Keratinocyte (primary cell): Measurements from ENCODE around the gene AUH. TPM values are rescaled to one million over a fixed set of nuclear protein-coding genes. Genes with fewer than 3 reads are reported as not detected.
"Not testable (repeated sequence)": the region's sequence is repeated elsewhere in the genome, so short reads cannot be mapped to it uniquely, and the experiment has no call there.

Experiments
- DNase-seq: peaks from one replicate; pipeline ENCODE4 v3.0.0-alpha.2; 2011; ENCODE audit warnings: low read depth, missing footprints, low spot score
- FAIRE-seq: peaks from 2 replicates; lab custom pipeline; 2011; peaks lifted over from hg19 to GRCh38; lab: Jason Lieb, UNC
- H2AFZ ChIP-seq: 2 replicates; pipeline ENCODE4 v1.6.0; 2012; ENCODE audit warnings: low read length, control low read depth, inconsistent platforms; ENCODE audit not compliant: control insufficient read depth
- H3K27ac ChIP-seq: 2 replicates; pipeline ENCODE4 v1.5.1; 2011; ENCODE audit warnings: low read length; ENCODE audit not compliant: control insufficient read depth, insufficient read depth
- H3K27me3 ChIP-seq: 3 replicates; pipeline ENCODE4 v1.6.0; 2011; ENCODE audit warnings: low read length; ENCODE audit not compliant: control insufficient read depth, insufficient read depth; ENCODE audit errors: extremely low read depth
- H3K36me3 ChIP-seq, 2 experiments: 2 replicates in 1 of 2; 3 replicates in 1 of 2; pipeline ENCODE4 v1.5.1; 2011; ENCODE audit warnings: low read length in 2 of 2, mild to moderate bottlenecking in 1 of 2; ENCODE audit not compliant: control insufficient read depth in 2 of 2, insufficient read depth in 2 of 2; ENCODE audit errors: extremely low read depth in 1 of 2
- H3K4me1 ChIP-seq: 3 replicates; pipeline ENCODE4 v1.5.1; 2011; ENCODE audit warnings: low read length; ENCODE audit not compliant: control insufficient read depth, insufficient read depth; ENCODE audit errors: extremely low read depth
- H3K4me2 ChIP-seq: 3 replicates; pipeline ENCODE4 v1.6.0; 2011; ENCODE audit warnings: low read depth, low read length; ENCODE audit not compliant: control insufficient read depth, insufficient read depth; ENCODE audit errors: extremely low read depth
- H3K4me3 ChIP-seq, 3 experiments: fragments of 200-600 bp in 1 of 3; sonication (generic) in 1 of 3; 2 replicates in 2 of 3; 3 replicates in 1 of 3; pipeline ENCODE4 v1.5.1; 2011 to 2016; ENCODE audit warnings: low read length in 3 of 3, mild to moderate bottlenecking in 3 of 3, control low read depth in 2 of 3, inconsistent platforms in 1 of 3, low read depth in 1 of 3, mixed read lengths in 1 of 3, mixed run types in 1 of 3, moderate library complexity in 1 of 3; ENCODE audit not compliant: control insufficient read depth in 2 of 3, insufficient read depth in 2 of 3; ENCODE audit errors: extremely low read depth in 1 of 3
- H3K79me2 ChIP-seq: 2 replicates; pipeline ENCODE4 v1.6.0; 2012; ENCODE audit warnings: low read length; ENCODE audit not compliant: control insufficient read depth, insufficient read depth
- H3K9ac ChIP-seq: 3 replicates; pipeline ENCODE4 v1.6.0; 2011; ENCODE audit warnings: low read length; ENCODE audit not compliant: control insufficient read depth, insufficient read depth; ENCODE audit errors: extremely low read depth
- H3K9me1 ChIP-seq: 3 replicates; pipeline ENCODE4 v1.6.0; 2011; ENCODE audit warnings: low read length; ENCODE audit not compliant: control insufficient read depth, insufficient read depth; ENCODE audit errors: extremely low read depth
- H3K9me3 ChIP-seq: 2 replicates; pipeline ENCODE4 v1.5.1; 2012; ENCODE audit warnings: low read depth, low read length; ENCODE audit not compliant: control insufficient read depth
- H4K20me1 ChIP-seq: 3 replicates; pipeline ENCODE4 v1.6.0; 2011; ENCODE audit warnings: low read length; ENCODE audit not compliant: control insufficient read depth, insufficient read depth; ENCODE audit errors: extremely low read depth
- EZH2 ChIP-seq: IDR thresholded peaks from one replicate; pipeline ENCODE4 v1.6.1; 2012; ENCODE audit warnings: inconsistent platforms, mild to moderate bottlenecking, low read length, moderate library complexity
- dilution Hi-C: fragments of 300-500 bp; cut with MboI; formaldehyde crosslinking; loops from one replicate; pipeline ENCODE4 v1.7.0; 2020; ENCODE audit warnings: low sequenced_read_pairs; ENCODE audit not compliant: extremely low pct_ligation_motif_present
- polyA plus RNA-seq, 5 experiments: library from polyadenylated mRNA; depleted of rRNA in 3 of 5; stranded (reverse) in 3 of 5; stranded (forward) in 1 of 5; unstranded in 1 of 5; fragments of >200 nt; gene quantifications; 1 replicate in 1 of 5; 2 replicates in 3 of 5; 3 replicates in 1 of 5; pipeline versions ENCODE4 v1.2.1 to v1.2.3, GENCODE V29; 2011 to 2012; ENCODE audit warnings: missing spikeins in 2 of 5, low read depth in 1 of 5, low replicate concordance in 1 of 5
- TF ChIP-seq, protein P1 (sequence below), 3 experiments: IDR thresholded peaks in 1 of 3; conservative IDR thresholded peaks in 1 of 3; optimal IDR thresholded peaks in 1 of 3; 2 replicates in 2 of 3; 3 replicates in 1 of 3; pipeline versions ENCODE3 to v1.5.1; 2011; ENCODE audit warnings: low read length in 3 of 3, mild to moderate bottlenecking in 3 of 3, moderate library complexity in 2 of 3, control low read depth in 1 of 3, inconsistent platforms in 1 of 3; ENCODE audit not compliant: insufficient read depth in 2 of 3; ENCODE audit errors: extremely low read depth in 1 of 3

Gene AUH
- polyA plus RNA-seq, 1 donor (not counting 4 experiments of a cell fraction or from before 2014, with no cell fraction given) = 5.5 TPM

GRCh38 chr9:91199739-91200497 is 161.8 kb downstream of the AUH start:
- no peak for DNase-seq
- no peak overlapping the region for H3K27ac ChIP-seq
- H3K36me3 ChIP-seq = no peaks in the 10 kb centered on the region
- FAIRE-seq = peak; percentile 23
- H3K4me3 ChIP-seq = no peak overlapping the region
- no peaks in the 10 kb centered on the region for H3K9me1 ChIP-seq
- no peaks in the 10 kb centered on the region for H3K79me2 ChIP-seq
- no peak overlapping the region for H2AFZ ChIP-seq
- H4K20me1 ChIP-seq = no peaks in the 10 kb centered on the region
- H3K9ac ChIP-seq = no peak overlapping the region
- peaks cover 21% of the 10 kb centered on the region for H3K4me1 ChIP-seq
- peaks cover 4% of the 10 kb centered on the region for H3K9me3 ChIP-seq
- TF ChIP-seq, protein P1, sequence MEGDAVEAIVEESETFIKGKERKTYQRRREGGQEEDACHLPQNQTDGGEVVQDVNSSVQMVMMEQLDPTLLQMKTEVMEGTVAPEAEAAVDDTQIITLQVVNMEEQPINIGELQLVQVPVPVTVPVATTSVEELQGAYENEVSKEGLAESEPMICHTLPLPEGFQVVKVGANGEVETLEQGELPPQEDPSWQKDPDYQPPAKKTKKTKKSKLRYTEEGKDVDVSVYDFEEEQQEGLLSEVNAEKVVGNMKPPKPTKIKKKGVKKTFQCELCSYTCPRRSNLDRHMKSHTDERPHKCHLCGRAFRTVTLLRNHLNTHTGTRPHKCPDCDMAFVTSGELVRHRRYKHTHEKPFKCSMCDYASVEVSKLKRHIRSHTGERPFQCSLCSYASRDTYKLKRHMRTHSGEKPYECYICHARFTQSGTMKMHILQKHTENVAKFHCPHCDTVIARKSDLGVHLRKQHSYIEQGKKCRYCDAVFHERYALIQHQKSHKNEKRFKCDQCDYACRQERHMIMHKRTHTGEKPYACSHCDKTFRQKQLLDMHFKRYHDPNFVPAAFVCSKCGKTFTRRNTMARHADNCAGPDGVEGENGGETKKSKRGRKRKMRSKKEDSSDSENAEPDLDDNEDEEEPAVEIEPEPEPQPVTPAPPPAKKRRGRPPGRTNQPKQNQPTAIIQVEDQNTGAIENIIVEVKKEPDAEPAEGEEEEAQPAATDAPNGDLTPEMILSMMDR (optimal IDR thresholded peaks at IDR 0.05 in 1 of 3, IDR thresholded peaks at IDR 0.05 in 1 of 3, conservative IDR thresholded peaks at IDR 0.05 in 1 of 3; ENCODE audit: extremely low read depth in 1 of 3, insufficient read depth in 2 of 3, low read length in 3 of 3) = no peak
- TF ChIP-seq EZH2 = no peak
- dilution Hi-C loops = no loop called here
- no peak overlapping the region for H3K4me2 ChIP-seq
- no peaks in the 10 kb centered on the region for H3K27me3 ChIP-seq

DNA sequence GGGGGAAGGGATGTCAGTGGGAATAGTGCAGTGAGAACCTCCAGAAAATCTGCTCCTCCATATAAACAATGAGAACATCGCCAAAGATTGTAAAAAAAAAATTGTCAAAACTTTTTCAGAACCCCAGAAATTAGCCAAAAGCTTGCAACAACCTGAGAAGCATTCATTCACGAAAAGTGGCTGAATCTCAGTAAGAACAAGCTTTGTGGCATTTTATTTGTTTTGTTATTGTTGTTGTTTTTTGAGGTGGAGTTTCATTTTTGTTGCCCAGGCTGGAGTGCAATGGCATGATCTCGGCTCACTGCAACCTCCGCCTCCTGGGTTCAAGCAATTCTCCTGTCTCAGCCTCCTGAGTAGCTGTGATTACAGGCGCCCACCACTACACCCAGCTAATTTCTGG is 162.8 kb downstream of the AUH start:
- H3K27ac ChIP-seq, H3K4me2 ChIP-seq, FAIRE-seq, DNase-seq, H2AFZ ChIP-seq, H4K20me1 ChIP-seq, H3K9me1 ChIP-seq, H3K9ac ChIP-seq, H3K36me3 ChIP-seq, dilution Hi-C loops, H3K9me3 ChIP-seq, H3K4me3 ChIP-seq, H3K27me3 ChIP-seq, H3K79me2 ChIP-seq: not testable (repeated sequence)
- H3K4me1 ChIP-seq = peaks cover 25% of the 10 kb centered on the region
